Astrocyte of the cerebellum (primary cell): Measurements from ENCODE around the gene DOK3.

Source experiments
- DNase-seq: peaks from one replicate; pipeline ENCODE4 v3.0.0-alpha.2; 2011; ENCODE audit warnings: low read depth
- H3K4me3 ChIP-seq: 2 replicates; pipeline ENCODE4 v1.5.1; 2011; ENCODE audit warnings: mild to moderate bottlenecking, low read depth, low read length, moderate library complexity
- in situ Hi-C: cut with HindIII; loops from 2 replicates; pipeline ENCODE4 v1.10.0; 2017; ENCODE audit warnings: low sequenced_read_pairs
- TF ChIP-seq, protein P1 (sequence below): IDR thresholded peaks from 2 replicates; pipeline ENCODE4 v1.5.1; 2012; ENCODE audit warnings: low read length, low read depth, moderate library complexity, mild to moderate bottlenecking; ENCODE audit errors: missing control alignments

The DOK3 gene

DNA sequence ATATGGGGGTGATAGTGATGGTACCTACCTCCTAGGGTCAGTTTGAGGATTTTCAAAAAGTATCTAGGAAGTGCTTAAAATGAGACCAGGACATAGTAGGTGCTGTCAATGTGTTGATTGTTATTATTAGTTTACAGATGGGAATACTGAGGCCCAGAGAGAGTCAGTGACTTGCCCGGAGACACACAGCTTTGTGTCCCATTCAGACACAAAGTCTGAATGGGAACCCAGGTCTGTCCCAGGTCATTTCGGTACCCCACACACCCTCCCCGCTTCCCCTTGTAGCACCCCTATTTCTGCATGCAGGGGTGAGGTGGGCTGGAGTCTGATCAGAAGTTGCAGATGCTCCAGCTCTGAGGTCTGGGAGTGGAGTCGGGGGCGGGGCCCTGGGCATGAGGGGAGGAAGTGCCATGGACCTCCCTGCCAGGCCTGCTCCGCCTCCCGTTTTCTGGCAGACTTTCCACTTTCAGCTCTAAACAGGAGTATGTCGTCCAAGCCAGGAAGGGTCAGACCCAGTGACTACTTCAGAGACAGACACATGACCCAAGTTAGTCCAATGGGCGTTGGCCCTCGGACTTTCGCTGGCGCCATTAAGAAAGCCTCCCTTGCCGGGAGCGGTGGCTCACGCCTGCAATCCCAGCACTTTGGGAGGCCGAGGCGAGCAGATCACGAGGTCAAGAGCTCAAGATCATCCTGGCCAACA is 32.9 kb downstream of the DOK3 start:
- no peak for DNase-seq
- no peak overlapping the region for H3K4me3 ChIP-seq
- in situ Hi-C loops, result no loop called here
- TF ChIP-seq, protein P1, sequence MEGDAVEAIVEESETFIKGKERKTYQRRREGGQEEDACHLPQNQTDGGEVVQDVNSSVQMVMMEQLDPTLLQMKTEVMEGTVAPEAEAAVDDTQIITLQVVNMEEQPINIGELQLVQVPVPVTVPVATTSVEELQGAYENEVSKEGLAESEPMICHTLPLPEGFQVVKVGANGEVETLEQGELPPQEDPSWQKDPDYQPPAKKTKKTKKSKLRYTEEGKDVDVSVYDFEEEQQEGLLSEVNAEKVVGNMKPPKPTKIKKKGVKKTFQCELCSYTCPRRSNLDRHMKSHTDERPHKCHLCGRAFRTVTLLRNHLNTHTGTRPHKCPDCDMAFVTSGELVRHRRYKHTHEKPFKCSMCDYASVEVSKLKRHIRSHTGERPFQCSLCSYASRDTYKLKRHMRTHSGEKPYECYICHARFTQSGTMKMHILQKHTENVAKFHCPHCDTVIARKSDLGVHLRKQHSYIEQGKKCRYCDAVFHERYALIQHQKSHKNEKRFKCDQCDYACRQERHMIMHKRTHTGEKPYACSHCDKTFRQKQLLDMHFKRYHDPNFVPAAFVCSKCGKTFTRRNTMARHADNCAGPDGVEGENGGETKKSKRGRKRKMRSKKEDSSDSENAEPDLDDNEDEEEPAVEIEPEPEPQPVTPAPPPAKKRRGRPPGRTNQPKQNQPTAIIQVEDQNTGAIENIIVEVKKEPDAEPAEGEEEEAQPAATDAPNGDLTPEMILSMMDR, result no peak

DNA sequence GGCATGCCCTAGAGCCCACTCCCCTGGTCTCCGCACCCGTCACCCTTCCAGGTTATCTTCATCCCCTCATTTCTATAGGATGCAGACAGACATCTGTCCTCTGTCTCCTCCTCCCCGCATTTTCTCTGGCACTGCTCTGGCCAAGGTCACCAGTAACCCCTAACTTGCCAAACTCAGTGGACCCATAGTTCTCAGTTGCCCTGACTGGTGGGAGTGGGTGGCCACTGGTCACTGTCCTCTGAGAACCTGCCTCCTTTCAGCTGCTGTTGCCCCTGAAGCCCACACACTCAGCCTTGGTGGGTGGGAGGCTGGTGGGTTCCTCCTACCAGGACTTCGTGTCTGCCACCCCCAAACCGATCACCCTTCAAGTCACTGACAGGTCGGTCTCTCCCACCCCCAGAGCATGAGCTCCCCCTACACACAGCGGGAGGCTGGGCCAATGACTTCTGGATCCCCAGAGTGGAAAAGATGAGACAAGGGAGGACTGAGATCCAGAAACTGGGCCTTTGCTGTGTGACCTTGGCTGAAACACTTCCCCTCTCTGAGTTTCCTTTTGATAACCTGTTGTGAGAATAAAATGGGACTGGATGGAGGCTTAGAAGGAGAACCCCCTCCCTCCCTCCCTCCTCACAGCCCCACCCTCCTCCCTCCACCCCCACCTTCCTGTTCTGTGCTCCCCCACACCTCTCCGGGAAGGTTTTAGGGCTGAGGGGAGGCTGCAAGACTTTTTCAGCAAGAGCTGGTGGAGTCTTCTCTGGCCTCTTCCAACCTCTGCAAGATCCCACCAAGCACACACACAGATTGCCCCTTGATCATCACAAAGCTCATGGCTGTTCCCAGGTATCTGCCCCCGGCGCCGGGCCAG is 33.8 kb downstream of the DOK3 start:
- TF ChIP-seq, protein P1, result no peak
- in situ Hi-C loops, result no loop called here
- DNase-seq, result no peak
- no peak overlapping the region for H3K4me3 ChIP-seq

DNA sequence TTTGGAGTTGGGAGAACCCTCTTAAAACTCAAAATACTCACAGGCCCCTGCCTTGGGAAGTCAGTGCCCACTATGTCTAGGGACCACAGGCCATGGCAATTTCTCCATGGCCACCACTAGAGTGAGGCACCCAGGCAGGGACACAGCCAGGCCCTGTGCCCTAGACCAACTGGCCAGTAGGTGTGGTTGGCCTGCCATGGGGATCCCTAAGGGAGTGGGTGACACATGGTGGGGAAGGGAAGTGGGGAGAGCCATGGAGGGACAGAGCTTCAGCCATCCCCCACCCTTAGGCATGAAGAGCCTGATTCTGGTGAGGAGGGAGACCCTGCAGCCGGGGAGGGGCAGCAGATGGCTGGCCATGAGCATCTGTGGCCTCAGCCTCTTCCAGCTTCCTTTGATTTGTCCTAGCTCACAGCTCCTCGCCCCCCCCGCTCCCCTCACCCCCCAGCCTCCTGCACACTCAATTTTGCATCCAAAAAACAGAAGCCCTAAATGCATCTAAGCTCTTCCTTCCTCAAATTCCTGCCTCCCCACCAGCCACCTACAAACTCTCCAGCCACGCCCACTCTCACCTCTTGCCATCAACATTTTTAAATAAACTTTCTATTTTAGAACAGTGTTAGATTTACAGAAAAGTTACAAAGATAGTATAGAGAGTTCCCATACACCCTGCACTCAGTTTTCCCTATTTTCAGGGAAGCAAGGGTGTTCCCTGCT is 34.6 kb downstream of the DOK3 start:
- H3K4me3 ChIP-seq, result no peak overlapping the region
- TF ChIP-seq, protein P1, result no peak
- no peak for DNase-seq
- in situ Hi-C loops, result no loop called here

DNA sequence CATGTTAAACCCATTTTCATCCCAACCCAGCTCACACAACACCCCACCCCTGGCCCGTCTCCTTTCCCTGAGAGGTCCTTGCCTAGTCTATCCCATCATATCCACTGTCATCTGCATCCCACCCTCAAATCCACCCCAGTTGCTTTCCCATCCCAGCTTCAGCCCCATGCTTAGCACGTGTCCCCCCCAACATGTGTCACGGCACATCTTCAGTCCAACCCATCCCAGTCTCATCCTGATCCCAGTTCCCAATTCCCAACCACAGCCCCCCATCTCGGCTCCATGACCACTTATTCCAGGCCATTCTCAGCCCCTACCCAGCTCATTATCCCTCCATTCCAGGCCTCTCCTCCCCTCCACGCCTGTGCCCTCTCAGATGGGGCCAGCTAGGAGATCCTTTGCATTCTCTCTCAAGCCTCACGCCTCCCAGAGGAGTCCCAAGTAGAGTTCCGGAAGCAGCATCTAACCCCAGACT is 35.6 kb downstream of the DOK3 start:
- TF ChIP-seq, protein P1, result no peak
- in situ Hi-C loops, result no loop called here
- H3K4me3 ChIP-seq, result no peak overlapping the region
- no peak for DNase-seq

DNA sequence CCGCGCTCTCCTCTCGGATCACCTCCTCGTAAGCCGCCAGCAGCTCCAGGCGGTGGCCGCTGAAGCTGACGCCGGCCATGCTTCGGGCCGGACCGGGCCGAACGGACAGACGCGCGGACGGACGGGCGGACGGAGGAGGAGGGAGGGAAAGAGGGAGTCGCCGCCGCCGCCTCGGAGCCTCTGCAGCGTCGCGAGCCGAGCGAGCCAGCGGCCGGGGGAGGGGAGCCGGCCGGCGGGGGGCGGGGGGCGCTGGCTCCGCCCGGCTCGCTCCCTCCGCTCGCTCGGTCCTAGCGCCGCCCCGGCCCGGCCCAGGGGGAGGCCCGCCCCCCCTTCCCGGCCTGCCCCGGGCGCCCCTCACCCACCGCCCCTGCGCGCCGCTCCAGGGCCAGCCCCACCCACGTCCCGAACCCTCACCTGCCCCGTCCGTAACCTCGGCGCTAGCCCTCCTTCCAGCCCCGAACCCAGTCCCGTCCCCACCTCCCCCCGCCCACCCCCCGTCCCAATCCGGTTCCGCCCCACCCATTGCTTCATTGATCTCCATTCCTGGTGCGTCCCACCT is 36.1 kb downstream of the DOK3 start, which contains the start of gene DBN1:
DBN1 (minus strand) TSS at position 192 of the 559 bp plus-strand sequence; CDS start at position 79, 113 bp downstream.
- in situ Hi-C loops, result no loop called here

More for the DNA sequence above, 36.1 kb downstream of the DOK3 start, which contains the start of gene DBN1:
- TF ChIP-seq, protein P1, result no peak
- DNase-seq, result no peak
- peak within 1 kb of the TSS; percentile 54 for H3K4me3 ChIP-seq
